SH-SY5Y (cell line): Measurements from ENCODE around the gene SART3.

Experiments used
- GATA2 ChIP-seq: IDR thresholded peaks from 2 replicates; pipeline ENCODE4 v1.6.1; 2011; ENCODE audit warnings: mild to moderate bottlenecking, low read depth, low read length
- GATA3 ChIP-seq: IDR thresholded peaks from 2 replicates; pipeline ENCODE4 v1.6.1; 2011; ENCODE audit warnings: low read depth, mild to moderate bottlenecking, low read length, moderate library complexity

The SART3 gene

GRCh38 chr12:108514973-108515814 lies 45.8 kb downstream of the SART3 start, which contains the start of gene FICD:
TSS of gene FICD (plus strand) at chr12:108515277. CDS start at chr12:108516973, 1,696 bp downstream.
- TF ChIP-seq GATA3 = no peak
- TF ChIP-seq GATA2 = no peak

- no peak for TF ChIP-seq GATA3
- TF ChIP-seq GATA2 = no peak
These were observed 46.5 kb downstream of the SART3 start for GRCh38 chr12:108514468-108514972.

- TF ChIP-seq GATA2 = no peak
- no peak for TF ChIP-seq GATA3
These were observed 49.1 kb downstream of the SART3 start for GRCh38 chr12:108511633-108512540.

GRCh38 chr12:108510836-108511235 lies 50.1 kb downstream of the SART3 start:
- TF ChIP-seq GATA3 (no peak), GATA2 (no peak)

GRCh38 chr12:108509806-108510205 lies 51.2 kb downstream of the SART3 start:
- TF ChIP-seq GATA3 = no peak
- no peak for TF ChIP-seq GATA2

- TF ChIP-seq GATA3 (no peak), GATA2 (no peak)
These were observed 52.9 kb downstream of the SART3 start for GRCh38 chr12:108507971-108508642.

GRCh38 chr12:108505129-108505528 lies 55.8 kb downstream of the SART3 start:
- no peak for TF ChIP-seq GATA3
- no peak for TF ChIP-seq GATA2

GRCh38 chr12:108502922-108503321 lies 58.1 kb downstream of the SART3 start:
- TF ChIP-seq GATA2 = no peak
- no peak for TF ChIP-seq GATA3

GRCh38 chr12:108498136-108498535 lies 62.8 kb downstream of the SART3 start:
- TF ChIP-seq GATA2 (no peak), GATA3 (no peak)

GRCh38 chr12:108495823-108496579 lies 65.0 kb downstream of the SART3 start:
- TF ChIP-seq GATA2 = peak; percentile 16; the same call in 1 of the 2 replicates
- TF ChIP-seq GATA3 = no peak

- TF ChIP-seq GATA2 = no peak
- TF ChIP-seq GATA3 = no peak
These were observed 65.9 kb downstream of the SART3 start for GRCh38 chr12:108495054-108495453.

- no peak for TF ChIP-seq GATA3
- no peak for TF ChIP-seq GATA2
These were observed 69.7 kb downstream of the SART3 start for GRCh38 chr12:108491256-108491655.

- TF ChIP-seq GATA3 = no peak
- TF ChIP-seq GATA2 = no peak
These were observed 76.1 kb downstream of the SART3 start for GRCh38 chr12:108484845-108485244.
